ENCODE measurements around the gene ALKBH8.

Gene ALKBH8

GRCh38 chr11:107587306-107587979, 21.9 kb upstream of the ALKBH8 start:
- TF ChIP-seq, protein P1, sequence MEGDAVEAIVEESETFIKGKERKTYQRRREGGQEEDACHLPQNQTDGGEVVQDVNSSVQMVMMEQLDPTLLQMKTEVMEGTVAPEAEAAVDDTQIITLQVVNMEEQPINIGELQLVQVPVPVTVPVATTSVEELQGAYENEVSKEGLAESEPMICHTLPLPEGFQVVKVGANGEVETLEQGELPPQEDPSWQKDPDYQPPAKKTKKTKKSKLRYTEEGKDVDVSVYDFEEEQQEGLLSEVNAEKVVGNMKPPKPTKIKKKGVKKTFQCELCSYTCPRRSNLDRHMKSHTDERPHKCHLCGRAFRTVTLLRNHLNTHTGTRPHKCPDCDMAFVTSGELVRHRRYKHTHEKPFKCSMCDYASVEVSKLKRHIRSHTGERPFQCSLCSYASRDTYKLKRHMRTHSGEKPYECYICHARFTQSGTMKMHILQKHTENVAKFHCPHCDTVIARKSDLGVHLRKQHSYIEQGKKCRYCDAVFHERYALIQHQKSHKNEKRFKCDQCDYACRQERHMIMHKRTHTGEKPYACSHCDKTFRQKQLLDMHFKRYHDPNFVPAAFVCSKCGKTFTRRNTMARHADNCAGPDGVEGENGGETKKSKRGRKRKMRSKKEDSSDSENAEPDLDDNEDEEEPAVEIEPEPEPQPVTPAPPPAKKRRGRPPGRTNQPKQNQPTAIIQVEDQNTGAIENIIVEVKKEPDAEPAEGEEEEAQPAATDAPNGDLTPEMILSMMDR (IDR thresholded peaks at IDR 0.05), result no peak

- TF ChIP-seq, protein P1 (IDR thresholded peaks at IDR 0.05), result no peak
Observed at GRCh38 chr11:107583629-107584195, 18.2 kb upstream of the ALKBH8 start.

- TF ChIP-seq, protein P1 (IDR thresholded peaks at IDR 0.05), result no peak
Observed at GRCh38 chr11:107581147-107581546, 15.6 kb upstream of the ALKBH8 start.

DNA sequence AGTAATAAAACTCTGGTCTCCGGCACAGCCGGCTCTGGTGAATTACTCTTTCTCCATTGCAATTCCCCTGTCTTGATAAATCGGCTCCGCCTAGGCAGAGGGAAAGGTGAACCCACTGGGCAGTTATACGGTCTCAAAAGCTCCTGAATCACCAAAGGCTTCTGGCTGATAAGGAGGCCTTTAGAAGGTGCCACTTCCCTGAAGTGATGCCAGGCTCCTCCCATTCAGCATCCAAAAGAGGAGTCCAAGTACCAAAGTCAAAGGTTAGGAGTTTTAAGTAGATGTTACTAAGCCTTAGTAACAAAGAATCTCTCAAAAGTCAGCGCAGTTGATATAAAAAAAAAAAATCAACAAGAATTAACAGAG, 11.8 kb upstream of the ALKBH8 start:
- TF ChIP-seq, protein P1 (IDR thresholded peaks at IDR 0.05), result no peak

DNA sequence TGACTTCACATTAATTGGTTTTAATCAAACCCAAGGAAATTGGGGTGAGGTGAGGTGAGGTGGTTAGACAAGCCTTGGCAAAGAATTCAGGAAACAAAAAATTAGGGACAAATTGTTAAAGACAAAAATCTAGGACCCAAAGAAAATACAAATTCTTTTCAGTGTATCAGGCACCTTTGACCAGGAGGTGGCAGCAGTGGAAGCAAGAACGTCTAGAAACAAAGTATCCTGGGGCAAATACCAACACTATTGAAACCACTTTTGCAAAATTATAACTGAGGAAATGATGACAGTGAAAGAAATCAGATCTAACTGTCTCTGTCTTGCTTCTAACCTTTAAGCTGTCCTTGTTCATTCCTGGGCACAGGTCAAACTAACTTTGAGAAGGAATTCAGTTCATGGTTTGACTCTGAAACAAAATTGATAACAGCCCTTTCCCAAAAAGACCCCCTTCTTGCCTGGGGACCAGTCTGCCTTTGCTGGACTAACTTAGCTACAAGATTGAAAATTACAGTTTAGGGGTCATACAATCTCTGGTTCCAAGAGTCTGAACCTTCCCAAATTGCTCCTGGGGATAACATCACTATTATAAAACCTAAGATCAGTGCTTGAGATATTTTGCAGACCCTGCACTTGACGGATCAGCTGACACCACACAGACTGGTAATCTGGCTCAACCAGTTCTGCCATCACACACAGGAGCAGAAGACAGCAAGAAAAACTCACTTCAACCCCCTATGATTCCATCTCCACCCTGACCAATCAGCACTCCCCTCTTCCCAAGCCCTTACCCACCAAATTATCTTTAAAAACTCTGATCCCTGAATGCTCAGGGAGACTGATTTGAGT, 11.2 kb upstream of the ALKBH8 start:
- TF ChIP-seq, protein P1 (IDR thresholded peaks at IDR 0.05), result peak; percentile 83

DNA sequence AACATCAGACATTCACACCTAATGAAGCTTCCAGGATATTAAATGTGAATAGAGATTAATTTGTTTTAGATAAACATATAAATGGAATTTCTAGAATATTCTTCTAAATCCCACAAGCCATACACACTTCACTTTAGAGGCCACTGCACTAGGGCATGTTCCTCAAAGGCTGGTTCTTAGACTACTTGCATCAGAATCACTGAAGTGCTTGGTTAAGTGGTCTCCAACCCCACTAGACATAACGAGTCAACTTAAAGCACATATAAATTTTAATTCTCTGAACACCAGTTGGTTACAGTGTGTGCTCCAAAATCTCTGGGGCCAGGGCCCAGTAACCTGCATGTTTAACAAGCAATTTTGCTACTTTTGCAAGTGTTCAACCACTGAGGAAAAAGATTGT, 7.9 kb upstream of the ALKBH8 start:
- TF ChIP-seq, protein P1 (IDR thresholded peaks at IDR 0.05), result no peak

DNA sequence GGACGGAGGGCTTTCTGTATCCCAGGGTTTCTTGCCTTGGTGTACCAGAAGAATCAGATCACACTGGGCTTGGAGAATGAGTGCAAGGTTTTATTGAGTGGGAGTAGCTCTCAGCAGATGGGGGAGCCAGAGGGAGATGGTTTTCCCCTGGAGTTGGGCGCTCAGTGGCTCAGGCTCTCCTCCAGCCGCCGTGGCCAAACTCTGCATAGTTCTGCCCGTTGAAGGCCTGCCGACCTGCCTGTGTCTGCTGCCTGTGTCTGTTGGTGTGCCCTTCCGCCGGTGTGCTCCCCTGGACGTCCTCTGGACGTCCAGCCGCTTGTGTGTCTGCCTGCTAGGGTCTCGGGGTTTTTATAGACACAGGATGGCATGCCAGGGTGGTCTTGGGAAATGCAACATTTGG, 4.5 kb upstream of the ALKBH8 start:
- TF ChIP-seq, protein P1 (IDR thresholded peaks at IDR 0.05), result no peak

All from LNCAP (cell line).